ENCODE measurements around the gene GPHA2.
"Not testable (repeated sequence)": the region's sequence is repeated elsewhere in the genome, so short reads cannot be mapped to it uniquely, and the experiment has no call there.

GRCh38 chr11:64983339-64983738 is 47.6 kb upstream of the GPHA2 start:
- TF ChIP-seq BHLHE40 (IDR thresholded peaks at IDR 0.05; ENCODE audit: borderline replicate concordance in 1 of 2, low read depth in 2 of 2, low read length in 1 of 2); TAF1 (IDR thresholded peaks at IDR 0.05; ENCODE audit: borderline replicate concordance, low read depth, low read length); MYC (IDR thresholded peaks at IDR 0.05; ENCODE audit: insufficient read depth, insufficient read length, insufficient replicate concordance, low read length, severe bottlenecking); HDAC6 (IDR thresholded peaks at IDR 0.05; ENCODE audit: unreplicated experiment); PRDM15 (CRISPR knock-in tag; IDR thresholded peaks at IDR 0.05); KDM1A (IDR thresholded peaks at IDR 0.05; ENCODE audit: borderline replicate concordance); RFX5 (IDR thresholded peaks at IDR 0.05; ENCODE audit: low read depth, low read length); USF1 (IDR thresholded peaks at IDR 0.05; ENCODE audit: borderline replicate concordance, extremely low read length, insufficient read depth, low read depth, low read length): not testable (repeated sequence)

Data from GM12878 (cell line).